ENCODE data around the gene RNF212B. TPM values are rescaled to one million over a fixed set of nuclear protein-coding genes. Genes with fewer than 3 reads are reported as not detected.
A peak's percentile ranks its signal among the peaks of the same experiment; 100 is the strongest.

Gene RNF212B
- total and polyA plus RNA-seq, 2 of the 13 experiments (the other 11 are each of a cell fraction or from before 2014, with no cell fraction given) = 0.05 TPM; not detected in 1

DNA sequence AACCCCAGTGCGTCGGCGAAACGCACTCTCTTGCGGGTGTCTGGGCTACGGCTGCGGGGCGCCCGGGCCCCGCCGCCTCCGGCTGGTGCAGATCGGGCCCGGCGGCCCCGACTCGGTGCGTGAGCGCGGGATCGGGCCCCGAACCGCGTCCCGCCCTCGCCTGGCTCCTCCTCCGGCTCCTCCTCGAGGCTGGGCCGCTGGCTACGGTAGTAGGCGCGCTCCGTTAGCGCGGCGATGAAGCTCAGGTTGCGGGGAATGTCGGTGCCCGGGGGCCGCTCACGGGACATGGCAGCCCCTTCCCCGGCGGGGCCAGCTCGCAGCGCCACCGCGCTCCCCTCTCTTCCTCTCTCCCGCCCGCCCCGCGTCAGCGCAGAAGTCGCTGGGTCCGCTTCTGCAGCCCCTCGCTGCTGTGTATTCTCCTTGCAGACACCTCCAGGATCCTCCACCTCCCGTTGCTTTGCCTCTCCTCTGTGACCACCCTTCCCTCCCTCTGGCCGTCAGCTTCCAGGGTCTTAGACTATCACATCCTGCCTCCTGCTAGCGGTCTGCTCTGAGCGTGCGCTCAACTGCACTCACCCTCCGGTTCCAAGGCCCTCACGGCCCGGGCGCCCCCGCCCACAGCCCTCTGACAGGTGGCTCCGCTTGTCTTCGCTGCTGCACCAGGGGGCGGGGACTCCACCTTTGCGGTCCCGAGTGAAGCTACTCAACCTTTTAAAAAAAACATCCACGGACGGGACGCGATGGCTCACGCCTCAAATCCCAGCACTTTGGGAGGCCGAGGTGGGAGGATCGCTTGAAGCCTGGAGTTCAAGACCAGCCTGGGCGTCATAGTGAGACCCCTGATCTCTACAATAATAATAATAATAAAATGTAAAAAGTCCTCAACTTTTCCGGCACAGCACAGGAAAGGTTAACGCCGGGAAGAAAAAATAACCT, 64.8 kb downstream of the RNF212B start, which contains the start of gene PPP1R3E (continued):
- TF ChIP-seq CBFB (CRISPR knock-in tag; IDR thresholded peaks at IDR 0.05) (peak; percentile 45; the same call in 1 of the 2 replicates), U2AF1 (optimal IDR thresholded peaks at IDR 0.05; ENCODE audit: low read depth, low read length) (peak; percentile 13), XRCC5 (optimal IDR thresholded peaks at IDR 0.05; ENCODE audit: low read length) (peak; percentile 80), ARID2 (CRISPR knock-in tag; IDR thresholded peaks at IDR 0.05; ENCODE audit: borderline replicate concordance) (no peak), ZFP36L2 (CRISPR knock-in tag; IDR thresholded peaks at IDR 0.05) (peak; percentile 56; the same call in 1 of the 2 replicates), CHD4 (IDR thresholded peaks at IDR 0.05; ENCODE audit: borderline replicate concordance, low read length) (peak; percentile 77), TRAFD1 (CRISPR knock-in tag; IDR thresholded peaks at IDR 0.05; ENCODE audit: borderline replicate concordance) (peak; percentile 96; the same call in 1 of the 2 replicates), RCOR2 (CRISPR knock-in tag; IDR thresholded peaks at IDR 0.05) (peak; percentile 70), ZNF546 (CRISPR knock-in tag; conservative IDR thresholded peaks at IDR 0.05) (peak; percentile 71; the same call in 1 of the 2 replicates), USF2 (IDR thresholded peaks at IDR 0.05; ENCODE audit: low read depth, low read length) (no peak), USF2 (CRISPR knock-in tag; IDR thresholded peaks at IDR 0.05; ENCODE audit: borderline replicate concordance) (0 out of 2 replicates have a peak, but pooled peaks have one; percentile 23), THYN1 (CRISPR knock-in tag; IDR thresholded peaks at IDR 0.05; ENCODE audit: borderline replicate concordance, low read depth) (no peak; the same call in 1 of the 2 replicates)
- TF ChIP-seq, protein P1, sequence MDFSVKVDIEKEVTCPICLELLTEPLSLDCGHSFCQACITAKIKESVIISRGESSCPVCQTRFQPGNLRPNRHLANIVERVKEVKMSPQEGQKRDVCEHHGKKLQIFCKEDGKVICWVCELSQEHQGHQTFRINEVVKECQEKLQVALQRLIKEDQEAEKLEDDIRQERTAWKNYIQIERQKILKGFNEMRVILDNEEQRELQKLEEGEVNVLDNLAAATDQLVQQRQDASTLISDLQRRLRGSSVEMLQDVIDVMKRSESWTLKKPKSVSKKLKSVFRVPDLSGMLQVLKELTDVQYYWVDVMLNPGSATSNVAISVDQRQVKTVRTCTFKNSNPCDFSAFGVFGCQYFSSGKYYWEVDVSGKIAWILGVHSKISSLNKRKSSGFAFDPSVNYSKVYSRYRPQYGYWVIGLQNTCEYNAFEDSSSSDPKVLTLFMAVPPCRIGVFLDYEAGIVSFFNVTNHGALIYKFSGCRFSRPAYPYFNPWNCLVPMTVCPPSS (IDR thresholded peaks at IDR 0.05) = no peak
- TF ChIP-seq, protein P2, sequence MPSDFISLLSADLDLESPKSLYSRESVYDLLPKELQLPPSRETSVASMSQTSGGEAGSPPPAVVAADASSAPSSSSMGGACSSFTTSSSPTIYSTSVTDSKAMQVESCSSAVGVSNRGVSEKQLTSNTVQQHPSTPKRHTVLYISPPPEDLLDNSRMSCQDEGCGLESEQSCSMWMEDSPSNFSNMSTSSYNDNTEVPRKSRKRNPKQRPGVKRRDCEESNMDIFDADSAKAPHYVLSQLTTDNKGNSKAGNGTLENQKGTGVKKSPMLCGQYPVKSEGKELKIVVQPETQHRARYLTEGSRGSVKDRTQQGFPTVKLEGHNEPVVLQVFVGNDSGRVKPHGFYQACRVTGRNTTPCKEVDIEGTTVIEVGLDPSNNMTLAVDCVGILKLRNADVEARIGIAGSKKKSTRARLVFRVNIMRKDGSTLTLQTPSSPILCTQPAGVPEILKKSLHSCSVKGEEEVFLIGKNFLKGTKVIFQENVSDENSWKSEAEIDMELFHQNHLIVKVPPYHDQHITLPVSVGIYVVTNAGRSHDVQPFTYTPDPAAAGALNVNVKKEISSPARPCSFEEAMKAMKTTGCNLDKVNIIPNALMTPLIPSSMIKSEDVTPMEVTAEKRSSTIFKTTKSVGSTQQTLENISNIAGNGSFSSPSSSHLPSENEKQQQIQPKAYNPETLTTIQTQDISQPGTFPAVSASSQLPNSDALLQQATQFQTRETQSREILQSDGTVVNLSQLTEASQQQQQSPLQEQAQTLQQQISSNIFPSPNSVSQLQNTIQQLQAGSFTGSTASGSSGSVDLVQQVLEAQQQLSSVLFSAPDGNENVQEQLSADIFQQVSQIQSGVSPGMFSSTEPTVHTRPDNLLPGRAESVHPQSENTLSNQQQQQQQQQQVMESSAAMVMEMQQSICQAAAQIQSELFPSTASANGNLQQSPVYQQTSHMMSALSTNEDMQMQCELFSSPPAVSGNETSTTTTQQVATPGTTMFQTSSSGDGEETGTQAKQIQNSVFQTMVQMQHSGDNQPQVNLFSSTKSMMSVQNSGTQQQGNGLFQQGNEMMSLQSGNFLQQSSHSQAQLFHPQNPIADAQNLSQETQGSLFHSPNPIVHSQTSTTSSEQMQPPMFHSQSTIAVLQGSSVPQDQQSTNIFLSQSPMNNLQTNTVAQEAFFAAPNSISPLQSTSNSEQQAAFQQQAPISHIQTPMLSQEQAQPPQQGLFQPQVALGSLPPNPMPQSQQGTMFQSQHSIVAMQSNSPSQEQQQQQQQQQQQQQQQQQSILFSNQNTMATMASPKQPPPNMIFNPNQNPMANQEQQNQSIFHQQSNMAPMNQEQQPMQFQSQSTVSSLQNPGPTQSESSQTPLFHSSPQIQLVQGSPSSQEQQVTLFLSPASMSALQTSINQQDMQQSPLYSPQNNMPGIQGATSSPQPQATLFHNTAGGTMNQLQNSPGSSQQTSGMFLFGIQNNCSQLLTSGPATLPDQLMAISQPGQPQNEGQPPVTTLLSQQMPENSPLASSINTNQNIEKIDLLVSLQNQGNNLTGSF (CRISPR knock-in tag; IDR thresholded peaks at IDR 0.05) = peak; percentile 21; the same call in 1 of the 2 replicates

Data from HepG2 (cell line).